Psoas muscle (tissue), 8 donors: ENCODE data around the gene IL1RN. TPM values are rescaled to one million over a fixed set of nuclear protein-coding genes. Genes with fewer than 3 reads are reported as not detected.

Experiments used
- ATAC-seq, 4 donors: fragments of 200-7000 bp; cut with Tn5 transposase; one replicate each; pipeline ENCODE4 v1.9.1; 2020; ENCODE audit warnings: moderate library complexity in 3 of 4, mild to moderate bottlenecking in 2 of 4
- DNase-seq, 2 donors: peaks; one replicate each; pipeline ENCODE4 v3.0.0-alpha.2; 2020
- H3K27ac ChIP-seq: fragments of 200-600 bp; one replicate; pipeline ENCODE4 v1.8.0; 2022
- H3K27me3 ChIP-seq, 3 donors: fragments of 200-600 bp in 1 of 3; one replicate each; pipeline versions ENCODE4 v1.6.1 to v1.8.0; 2013 to 2022; ENCODE audit warnings: low read length in 2 of 3, mild to moderate bottlenecking in 2 of 3, moderate library complexity in 1 of 3; ENCODE audit not compliant: insufficient read depth in 3 of 3
- H3K36me3 ChIP-seq, 2 donors: fragments of 200-600 bp in 1 of 2; one replicate each; pipeline versions ENCODE4 v1.6.1 to v1.8.0; 2013 to 2022; ENCODE audit warnings: low read depth in 1 of 2, mild to moderate bottlenecking in 1 of 2, moderate library complexity in 1 of 2; ENCODE audit not compliant: insufficient read depth in 1 of 2
- H3K4me1 ChIP-seq: fragments of 200-600 bp; one replicate; pipeline ENCODE4 v1.8.0; 2022
- H3K4me3 ChIP-seq: fragments of 200-600 bp; one replicate; pipeline ENCODE4 v1.8.0; 2022; ENCODE audit warnings: mild to moderate bottlenecking
- H3K9me3 ChIP-seq: fragments of 200-600 bp; one replicate; pipeline ENCODE4 v1.8.0; 2022
- CTCF ChIP-seq: fragments of 200-600 bp; IDR thresholded peaks from one replicate; pipeline ENCODE4 v1.8.0; 2022; ENCODE audit warnings: antibody characterized with exemption
- WGBS, 3 donors: extraction: QIAGEN DNeasy Blood & Tissue Kit; methylation state at CpG; one replicate each; pipeline versions ENCODE4 v1.1.6 to v1.1.7; 2013; 5-methylcytosine and 5-hydroxymethylcytosine counted together
- intact Hi-C, 2 donors: fragments of 100-400 bp; cut with DNase I; formaldehyde crosslinking; loops; one replicate each; pipeline versions ENCODE4 v1.11.0 to v1.14.2; 2022
- polyA plus RNA-seq, 3 donors: library from polyadenylated mRNA; stranded (reverse); fragments of 200-250 nt; gene quantifications; one replicate each; pipeline ENCODE4 v1.2.3, GENCODE V29; 2013
- total RNA-seq, 4 donors: library from RNA; stranded (reverse); fragmentation: NEBNext Ultra II Directional in 2 of 4; extraction: Animal tissue kit (Norgen Biotek cat#: 25700) in 2 of 4; gene quantifications; one replicate each; pipeline versions ENCODE4 v1.2.1 to v1.2.4, GENCODE V29; 2021 to 2023
- donor health status: healthy with polysubstance abuse.
- donor health status: DM: no; HTN: no; CAD: no; lungs with moderate emphysema.
- donor health status: Bipolar disorder and iron deficiency.
- donor health status: healthy.
- donor health status: DM: yes; HTN: yes; CAD: no.
- donor health status: DM: no; HTN: no; CAD: no.
- donor health status: DM: no; HTN: no; CAD: no.
- donor health status: DM: yes; HTN: yes; CAD: no.

Gene IL1RN
- total and polyA plus RNA-seq, 7 donors = 0.09 to 2.0 (median 0.24) TPM; not detected in 1

- H3K4me1 ChIP-seq = no peaks in the 10 kb centered on the region
- intact Hi-C loops = no loop called here
- no peaks in the 10 kb centered on the region for H3K27me3 ChIP-seq
- no peak overlapping the region for H3K4me3 ChIP-seq
- H3K9me3 ChIP-seq = peaks cover 4% of the 10 kb centered on the region
- no peaks in the 10 kb centered on the region for H3K36me3 ChIP-seq
- ATAC-seq = no peak
- DNase-seq = no peak
- TF ChIP-seq CTCF = no peak
- no peak overlapping the region for H3K27ac ChIP-seq
- 73 to 80% (median 77%) methylated on average over 8 of the region's 8 CpGs for WGBS, 3 donors
Measured at GRCh38 chr2:113148606-113149552, 21.5 kb downstream of the IL1RN start.

- H3K27me3 ChIP-seq = no peaks in the 10 kb centered on the region
- no peak for ATAC-seq
- intact Hi-C loops = no loop called here
- H3K27ac ChIP-seq = no peak overlapping the region
- no peak for DNase-seq
- H3K36me3 ChIP-seq = no peaks in the 10 kb centered on the region
- TF ChIP-seq CTCF = no peak
- 89 to 91% (median 91%) methylated on average over 1 of the region's 1 CpG for WGBS, 3 donors
- H3K9me3 ChIP-seq = no peaks in the 10 kb centered on the region
- no peaks in the 10 kb centered on the region for H3K4me1 ChIP-seq
- no peak overlapping the region for H3K4me3 ChIP-seq
Measured at GRCh38 chr2:113149553-113150257, 22.3 kb downstream of the IL1RN start.

GRCh38 chr2:113150258-113150601, 22.8 kb downstream of the IL1RN start:
- WGBS, 3 donors = 79 to 84% (median 81%) methylated on average over 5 of the region's 5 CpGs
- intact Hi-C loops = no loop called here
- Histone ChIP-seq H3K4me3 (no peak overlapping the region), H3K27ac (no peak overlapping the region), H3K9me3 (no peaks in the 10 kb centered on the region), H3K27me3 (no peaks in the 10 kb centered on the region), H3K36me3 (no peaks in the 10 kb centered on the region), H3K4me1 (no peaks in the 10 kb centered on the region)
- TF ChIP-seq CTCF = no peak
- ATAC-seq (no peak), DNase-seq (no peak)

GRCh38 chr2:113155331-113155730, 27.9 kb downstream of the IL1RN start:
- no peak for DNase-seq
- ATAC-seq = no peak
- Histone ChIP-seq H3K27me3 (peaks cover 0 to 16% (median 7%) of the 10 kb centered on the region in 3 donors), H3K27ac (no peak overlapping the region), H3K9me3 (no peaks in the 10 kb centered on the region), H3K4me1 (no peaks in the 10 kb centered on the region), H3K4me3 (no peak overlapping the region), H3K36me3 (no peaks in the 10 kb centered on the region)
- no peak for TF ChIP-seq CTCF
- 78 to 92% (median 90%) methylated on average over 5 of the region's 5 CpGs for WGBS, 3 donors
- intact Hi-C loops = no loop called here
